ENCODE results near the gene TM2D1. TPM values are rescaled to one million over a fixed set of nuclear protein-coding genes. Genes with fewer than 3 reads are reported as not detected.

The TM2D1 gene
- total and polyA plus RNA-seq, 7 experiments from 2014 or later, result 26.8 to 57.6 (median 38.2) TPM

- Histone ChIP-seq H3K4me3 (ENCODE audit: low read length) (peak overlapping the region; percentile 36), H3K4me1 (ENCODE audit: control insufficient read depth in 2 of 2, insufficient read depth in 2 of 2, low read length in 2 of 2) (peaks cover 0 to 7% of the 10 kb centered on the region in 2 donors), H3K36me3 (ENCODE audit: control insufficient read depth in 2 of 3, insufficient read depth in 3 of 3, low read length in 3 of 3) (no peaks in the 10 kb centered on the region), H3K27ac (ENCODE audit: low read depth, low read length) (no peak overlapping the region), H3K27me3 (ENCODE audit: control insufficient read depth in 2 of 2, insufficient read depth in 2 of 2, low read length in 2 of 2) (no peaks in the 10 kb centered on the region), H3K9me3 (ENCODE audit: control insufficient read depth in 2 of 3, low read length in 3 of 3) (no peaks in the 10 kb centered on the region)
- peak; percentile 93 for ATAC-seq
- ChIA-PET CTCF (interaction anchor here (0.9 to 1.2 kb wide), 2 partner anchors 9 to 231 kb away, joined by 3 read pairs; no protein-coding TSS in a partner anchor), POLR2A (no interaction called here)
- peak overlapping the region in 6 of 9 donors; percentile 69 to 91 (median 82) for H3K27ac Mint-ChIP-seq
- H3K4me1 Mint-ChIP-seq, result peaks cover 5 to 20% (median 15%) of the 10 kb centered on the region in 7 donors
- peak overlapping the region; percentile 47 to 92 (median 84) for H3K4me3 Mint-ChIP-seq
- peak; percentile 41 to 72 (median 53) for DNase-seq
- H3K27me3 Mint-ChIP-seq, result peaks cover 0 to 7% (median 0%) of the 10 kb centered on the region in 5 donors
- intact Hi-C loops (cut with micrococcal nuclease), result loop anchor here (1.0 to 10.0 kb wide), 5 partner anchors 53 to 657 kb away; no protein-coding TSS in a partner anchor
- H3K9me3 Mint-ChIP-seq, result no peaks in the 10 kb centered on the region
- no peaks in the 10 kb centered on the region for H3K36me3 Mint-ChIP-seq
Observed at GRCh38 chr1:61641578-61642336, 83.2 kb downstream of the TM2D1 start.

GRCh38 chr1:61640531-61641530 is 84.1 kb downstream of the TM2D1 start:
- peaks cover 0 to 10% (median 3%) of the 10 kb centered on the region in 5 donors for H3K27me3 Mint-ChIP-seq
- H3K4me1 ChIP-seq (ENCODE audit: control insufficient read depth in 2 of 2, insufficient read depth in 2 of 2, low read length in 2 of 2), result peaks cover 0 to 7% of the 10 kb centered on the region in 2 donors
- intact Hi-C loops (cut with micrococcal nuclease), result loop anchor here (1.0 to 10.0 kb wide), 5 partner anchors 53 to 656 kb away; no protein-coding TSS in a partner anchor
- H3K27me3 ChIP-seq (ENCODE audit: control insufficient read depth in 2 of 2, insufficient read depth in 2 of 2, low read length in 2 of 2), result no peaks in the 10 kb centered on the region
- H3K4me3 ChIP-seq (ENCODE audit: low read length), result peak overlapping the region; percentile 36
- H3K27ac Mint-ChIP-seq, result peak overlapping the region in 6 of 9 donors; percentile 69 to 91 (median 82)
- peak overlapping the region; percentile 47 to 92 (median 84) for H3K4me3 Mint-ChIP-seq
- H3K4me1 Mint-ChIP-seq, result peaks cover 7 to 20% (median 15%) of the 10 kb centered on the region in 7 donors
- no peaks in the 10 kb centered on the region for H3K9me3 Mint-ChIP-seq
- POLR2A ChIA-PET, result no interaction called here
- no peaks in the 10 kb centered on the region for H3K36me3 Mint-ChIP-seq
- DNase-seq (peak in 3 of 9 donors; percentile 4 to 17 (median 15)), ATAC-seq (peak; percentile 63)
- no peak overlapping the region for H3K27ac ChIP-seq (ENCODE audit: low read depth, low read length)
- H3K9me3 ChIP-seq (ENCODE audit: control insufficient read depth in 2 of 3, low read length in 3 of 3), result no peaks in the 10 kb centered on the region
- CTCF ChIA-PET, result interaction anchor here (0.9 to 1.2 kb wide), 4 partner anchors 8 to 232 kb away, joined by 3 read pairs; no protein-coding TSS in a partner anchor
- H3K36me3 ChIP-seq (ENCODE audit: control insufficient read depth in 2 of 3, insufficient read depth in 3 of 3, low read length in 3 of 3), result no peaks in the 10 kb centered on the region

GRCh38 chr1:61639608-61640336 is 85.2 kb downstream of the TM2D1 start:
- Mint-ChIP-seq H3K9me3 (no peaks in the 10 kb centered on the region), H3K4me3 (peak overlapping the region in 1 of 10 donors; percentile 83), H3K27ac (no peak overlapping the region), H3K36me3 (no peaks in the 10 kb centered on the region), H3K27me3 (peaks cover 0 to 10% (median 4%) of the 10 kb centered on the region in 5 donors), H3K4me1 (peaks cover 7 to 20% (median 15%) of the 10 kb centered on the region in 7 donors)
- H3K9me3 ChIP-seq (ENCODE audit: control insufficient read depth in 2 of 3, low read length in 3 of 3), result no peaks in the 10 kb centered on the region
- CTCF ChIA-PET, result interaction anchor here (0.9 to 1.1 kb wide), 2 partner anchors 10 to 172 kb away, joined by 3 read pairs; no protein-coding TSS in a partner anchor
- no peaks in the 10 kb centered on the region for H3K27me3 ChIP-seq (ENCODE audit: control insufficient read depth in 2 of 2, insufficient read depth in 2 of 2, low read length in 2 of 2)
- DNase-seq (no peak), ATAC-seq (no peak)
- POLR2A ChIA-PET, result no interaction called here
- no peaks in the 10 kb centered on the region for H3K36me3 ChIP-seq (ENCODE audit: control insufficient read depth in 2 of 3, insufficient read depth in 3 of 3, low read length in 3 of 3)
- no peak overlapping the region for H3K27ac ChIP-seq (ENCODE audit: low read depth, low read length)
- intact Hi-C loops (cut with micrococcal nuclease), result loop anchor here (10.0 kb wide), 2 partner anchors 585 to 655 kb away; no protein-coding TSS in a partner anchor
- no peak overlapping the region for H3K4me3 ChIP-seq (ENCODE audit: low read length)
- peaks cover 0 to 7% of the 10 kb centered on the region in 2 donors for H3K4me1 ChIP-seq (ENCODE audit: control insufficient read depth in 2 of 2, insufficient read depth in 2 of 2, low read length in 2 of 2)

DNA sequence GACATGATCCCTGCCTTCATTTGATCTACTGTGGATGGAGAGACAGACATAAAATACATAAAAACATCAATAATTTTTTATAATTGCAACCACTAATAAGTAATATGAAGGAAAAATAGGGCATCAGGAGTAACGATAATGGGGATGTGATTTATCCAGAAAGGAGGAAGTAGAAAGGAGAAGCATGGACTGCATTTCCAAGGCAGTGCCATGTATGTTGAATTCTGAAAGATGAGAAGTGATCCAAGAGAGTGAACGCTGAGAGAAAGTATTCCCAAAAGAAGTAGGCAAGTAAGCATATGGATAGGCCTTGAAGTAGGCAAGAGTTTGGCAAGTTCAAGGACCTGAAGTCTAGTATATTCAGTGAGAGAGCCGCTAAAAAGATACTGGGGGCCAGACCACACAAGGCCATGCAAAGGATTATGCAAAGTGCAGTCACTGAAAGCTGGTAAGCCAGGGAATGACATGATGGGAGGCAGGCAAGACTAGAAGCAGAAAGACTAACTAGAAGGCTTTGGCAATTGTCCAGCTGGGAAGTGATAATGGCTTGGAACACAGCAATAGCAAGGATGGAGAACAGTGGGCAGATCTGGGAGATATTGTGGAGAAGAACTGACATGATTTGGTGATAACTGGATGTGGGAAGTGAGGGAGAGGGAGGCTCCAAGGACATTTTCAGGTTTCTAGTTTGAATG is 85.9 kb downstream of the TM2D1 start:
- ATAC-seq, result no peak
- intact Hi-C loops (cut with micrococcal nuclease), result no loop called here
- no peak overlapping the region for H3K4me3 ChIP-seq (ENCODE audit: low read length)

DNA sequence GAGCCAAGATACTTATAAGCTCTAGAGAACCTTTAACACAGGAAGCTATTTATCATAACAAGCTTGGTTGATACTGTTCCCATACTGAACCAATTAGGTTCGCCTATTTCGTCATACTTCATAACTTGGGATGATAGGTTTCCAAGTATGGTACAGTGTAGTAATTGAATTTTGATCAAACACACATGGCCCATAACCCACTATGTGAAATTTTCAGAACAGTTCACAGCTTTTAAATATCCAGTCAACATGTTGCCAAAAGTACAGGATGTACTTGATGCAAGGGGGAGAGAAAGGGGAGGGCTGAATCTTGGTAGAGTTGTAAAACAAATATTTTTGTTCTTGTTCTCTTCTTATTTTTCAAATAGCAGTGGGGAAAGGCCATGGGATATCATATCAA is 86.6 kb downstream of the TM2D1 start:
- H3K9me3 ChIP-seq (ENCODE audit: control insufficient read depth in 2 of 3, low read length in 3 of 3), result no peaks in the 10 kb centered on the region
- CTCF ChIA-PET, result no interaction called here
- H3K4me1 ChIP-seq (ENCODE audit: control insufficient read depth in 2 of 2, insufficient read depth in 2 of 2, low read length in 2 of 2), result peaks cover 0 to 7% of the 10 kb centered on the region in 2 donors
- no peak overlapping the region for H3K27ac ChIP-seq (ENCODE audit: low read depth, low read length)
- H3K27ac Mint-ChIP-seq, result no peak overlapping the region
- H3K4me1 Mint-ChIP-seq, result peaks cover 7 to 20% (median 15%) of the 10 kb centered on the region in 7 donors
- H3K36me3 ChIP-seq (ENCODE audit: control insufficient read depth in 2 of 3, insufficient read depth in 3 of 3, low read length in 3 of 3), result no peaks in the 10 kb centered on the region
- ATAC-seq, result no peak
- H3K4me3 ChIP-seq (ENCODE audit: low read length), result no peak overlapping the region
- H3K9me3 Mint-ChIP-seq, result no peaks in the 10 kb centered on the region
- intact Hi-C loops (cut with micrococcal nuclease), result no loop called here
- no peak for DNase-seq
- no peaks in the 10 kb centered on the region for H3K27me3 ChIP-seq (ENCODE audit: control insufficient read depth in 2 of 2, insufficient read depth in 2 of 2, low read length in 2 of 2)
- H3K27me3 Mint-ChIP-seq, result peaks cover 0 to 12% (median 4%) of the 10 kb centered on the region in 5 donors
- no peak overlapping the region for H3K4me3 Mint-ChIP-seq
- H3K36me3 Mint-ChIP-seq, result no peaks in the 10 kb centered on the region
- POLR2A ChIA-PET, result no interaction called here

More for the DNA sequence above, 85.9 kb downstream of the TM2D1 start:
- Mint-ChIP-seq H3K27ac (peak overlapping the region in 1 of 9 donors; percentile 63), H3K9me3 (no peaks in the 10 kb centered on the region), H3K4me1 (peaks cover 7 to 20% (median 15%) of the 10 kb centered on the region in 7 donors), H3K4me3 (peak overlapping the region in 1 of 10 donors; percentile 4), H3K36me3 (no peaks in the 10 kb centered on the region), H3K27me3 (peaks cover 0 to 10% (median 4%) of the 10 kb centered on the region in 5 donors)
- no peaks in the 10 kb centered on the region for H3K9me3 ChIP-seq (ENCODE audit: control insufficient read depth in 2 of 3, low read length in 3 of 3)
- H3K4me1 ChIP-seq (ENCODE audit: control insufficient read depth in 2 of 2, insufficient read depth in 2 of 2, low read length in 2 of 2), result peaks cover 0 to 7% of the 10 kb centered on the region in 2 donors
- ChIA-PET CTCF (no interaction called here), POLR2A (no interaction called here)
- no peaks in the 10 kb centered on the region for H3K36me3 ChIP-seq (ENCODE audit: control insufficient read depth in 2 of 3, insufficient read depth in 3 of 3, low read length in 3 of 3)
- H3K27ac ChIP-seq (ENCODE audit: low read depth, low read length), result no peak overlapping the region
- no peaks in the 10 kb centered on the region for H3K27me3 ChIP-seq (ENCODE audit: control insufficient read depth in 2 of 2, insufficient read depth in 2 of 2, low read length in 2 of 2)
- no peak for DNase-seq

Data from naive thymus-derived CD4-positive, alpha-beta T cell (primary cell).